NCI-H1092 treated with DMSO at 0.1 percent for 48 hours (cell line): Measurements from ENCODE around the gene RPL27A.

Experiments
- DNase-seq: peaks from one replicate; lab custom pipeline; 2025; lab: John Stamatoyannopoulos, UW

Gene RPL27A

GRCh38 chr11:8721609-8722500, 39.3 kb downstream of the RPL27A start:
- DNase-seq: no peak

GRCh38 chr11:8722809-8723208, 40.2 kb downstream of the RPL27A start:
- no peak for DNase-seq

- DNase-seq: no peak
Observed at GRCh38 chr11:8723711-8724110, 41.1 kb downstream of the RPL27A start.

- DNase-seq: no peak
Observed at GRCh38 chr11:8724682-8725081, 42.1 kb downstream of the RPL27A start.

- DNase-seq: no peak
Observed at GRCh38 chr11:8726395-8726794, 43.8 kb downstream of the RPL27A start.

GRCh38 chr11:8728563-8728962, 46.0 kb downstream of the RPL27A start:
- no peak for DNase-seq

- no peak for DNase-seq
Observed at GRCh38 chr11:8729067-8729466, 46.5 kb downstream of the RPL27A start.

- DNase-seq: no peak
Observed at GRCh38 chr11:8729837-8730696, 47.5 kb downstream of the RPL27A start.

- DNase-seq: no peak
Observed at GRCh38 chr11:8730697-8731020, 48.1 kb downstream of the RPL27A start.

- no peak for DNase-seq
Observed at GRCh38 chr11:8731647-8732323, 49.2 kb downstream of the RPL27A start.

- DNase-seq: no peak
Observed at GRCh38 chr11:8732324-8732670, 49.7 kb downstream of the RPL27A start.

GRCh38 chr11:8732748-8733241, 50.2 kb downstream of the RPL27A start:
- no peak for DNase-seq

- DNase-seq: no peak
Observed at GRCh38 chr11:8733852-8734251, 51.3 kb downstream of the RPL27A start.

- DNase-seq: no peak
Observed at GRCh38 chr11:8735094-8735493, 52.5 kb downstream of the RPL27A start.

- DNase-seq: no peak
Observed at GRCh38 chr11:8739309-8739793, 56.8 kb downstream of the RPL27A start.
